GM19025 (cell line): ENCODE data around the gene PUSL1.

Experiments
- ATAC-seq: cut with Tn5 transposase; IDR thresholded peaks from one replicate; pipeline ENCODE4 v1.9.1; 2021; ENCODE audit warnings: mild to moderate bottlenecking, low read depth, moderate library complexity; ENCODE audit not compliant: unreplicated experiment

The PUSL1 gene

GRCh38 chr1:1348420-1349255 lies 40.2 kb downstream of the PUSL1 start:
- ATAC-seq: peak; percentile 21

GRCh38 chr1:1349256-1350012 lies 41.0 kb downstream of the PUSL1 start, which contains the start of gene DVL1:
TSS of gene DVL1 (minus strand) at chr1:1349418. CDS start at chr1:1349065, 353 bp downstream.
- peak; percentile 65 for ATAC-seq

- no peak for ATAC-seq
Observed at GRCh38 chr1:1351511-1352427, 43.4 kb downstream of the PUSL1 start.

GRCh38 chr1:1352786-1353388 lies 44.5 kb downstream of the PUSL1 start:
- ATAC-seq: no peak

GRCh38 chr1:1353389-1354151 lies 45.2 kb downstream of the PUSL1 start:
- no peak for ATAC-seq

GRCh38 chr1:1354271-1355247 lies 46.2 kb downstream of the PUSL1 start:
- no peak for ATAC-seq

GRCh38 chr1:1355416-1355815 lies 47.0 kb downstream of the PUSL1 start:
- no peak for ATAC-seq

- ATAC-seq: no peak
Observed at GRCh38 chr1:1356166-1356795, 47.9 kb downstream of the PUSL1 start.

- ATAC-seq: no peak
Observed at GRCh38 chr1:1356796-1357401, 48.5 kb downstream of the PUSL1 start.

- ATAC-seq: no peak
Observed at GRCh38 chr1:1357871-1358432, 49.6 kb downstream of the PUSL1 start.

- ATAC-seq: no peak
Observed at GRCh38 chr1:1358433-1359271, 50.3 kb downstream of the PUSL1 start, which contains the start of gene MXRA8. TSS of gene MXRA8 (minus strand) at chr1:1358555. CDS start at chr1:1358504, 51 bp downstream.

GRCh38 chr1:1359308-1359663 lies 50.9 kb downstream of the PUSL1 start:
- no peak for ATAC-seq

- ATAC-seq: no peak
Observed at GRCh38 chr1:1359664-1360468, 51.5 kb downstream of the PUSL1 start.

- no peak for ATAC-seq
Observed at GRCh38 chr1:1360506-1361169, 52.2 kb downstream of the PUSL1 start.
